ENCODE results near the gene COL8A2.
"Not testable (repeated sequence)": the region's sequence is repeated elsewhere in the genome, so short reads cannot be mapped to it uniquely, and the experiment has no call there.

COL8A2 gene

DNA sequence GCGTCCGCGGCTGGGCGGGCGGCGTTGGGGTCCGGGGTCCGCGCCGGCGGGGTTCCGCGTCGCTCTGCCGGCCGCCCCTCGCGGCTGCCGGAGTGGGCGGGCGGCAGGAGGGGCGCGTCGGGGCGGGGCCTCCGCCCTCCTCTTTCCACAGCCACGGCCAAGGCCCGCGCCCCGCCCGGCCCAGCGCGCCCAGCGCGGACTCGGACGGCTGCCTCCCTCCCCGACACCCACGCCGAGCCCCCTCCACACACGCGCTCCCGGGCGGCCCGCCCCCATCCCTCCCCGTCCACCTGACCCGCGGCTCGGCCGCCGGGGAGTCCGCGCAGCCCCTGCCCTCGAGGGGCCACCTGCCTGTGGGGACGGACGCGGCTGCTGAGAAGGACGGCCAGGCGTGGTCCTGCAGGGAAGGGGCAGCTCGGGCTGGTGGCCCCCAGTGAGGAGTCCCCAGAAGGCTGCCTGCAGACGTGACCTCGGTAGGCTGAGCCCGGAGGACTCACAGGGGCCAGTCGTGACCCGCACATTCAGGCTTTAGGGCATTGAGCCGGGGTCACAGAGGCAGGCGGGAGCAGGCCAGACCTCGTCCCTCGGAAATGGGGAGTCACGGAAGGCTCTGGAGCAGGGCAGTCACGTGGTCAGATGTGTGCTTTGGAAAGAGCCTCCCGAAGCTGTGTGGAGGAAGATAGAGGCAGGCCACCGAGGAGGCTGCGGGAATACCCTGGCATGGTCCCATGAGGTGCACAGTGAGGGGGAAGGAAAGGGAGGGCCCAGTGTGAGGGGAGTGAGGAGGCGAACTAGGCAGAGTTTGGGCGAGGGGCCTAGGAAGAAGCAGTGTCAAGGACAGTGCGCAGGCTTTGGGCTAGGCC lies at the start of gene COL8A2:
COL8A2 (minus strand) TSS at position 94 of the 863 bp plus-strand sequence. CDS start 24,980 bp downstream, outside the sequence.
- no peak for DNase-seq (ENCODE audit: low read depth)

DNA sequence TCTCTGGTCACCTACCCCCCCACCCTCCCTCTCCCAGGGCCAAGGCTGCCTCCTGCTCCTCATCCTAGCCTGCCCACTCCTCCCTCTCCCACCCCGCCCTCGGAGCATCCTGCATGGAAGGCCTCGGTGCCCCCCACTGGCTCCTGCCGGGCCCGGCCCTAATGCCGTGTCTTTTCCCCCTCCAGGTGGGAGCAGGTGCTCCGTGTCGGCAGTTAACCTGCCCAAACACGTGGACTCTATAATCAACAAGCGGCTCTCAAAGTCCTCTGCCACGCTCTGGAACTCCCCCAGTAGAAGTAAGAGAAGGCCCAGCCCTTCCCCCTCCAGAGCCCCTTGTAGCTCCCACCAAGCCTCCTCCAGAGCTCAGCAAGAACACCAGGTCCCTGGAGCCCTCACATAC lies 49.7 kb upstream of the COL8A2 start:
- DNase-seq (ENCODE audit: low read depth), result no peak

DNA sequence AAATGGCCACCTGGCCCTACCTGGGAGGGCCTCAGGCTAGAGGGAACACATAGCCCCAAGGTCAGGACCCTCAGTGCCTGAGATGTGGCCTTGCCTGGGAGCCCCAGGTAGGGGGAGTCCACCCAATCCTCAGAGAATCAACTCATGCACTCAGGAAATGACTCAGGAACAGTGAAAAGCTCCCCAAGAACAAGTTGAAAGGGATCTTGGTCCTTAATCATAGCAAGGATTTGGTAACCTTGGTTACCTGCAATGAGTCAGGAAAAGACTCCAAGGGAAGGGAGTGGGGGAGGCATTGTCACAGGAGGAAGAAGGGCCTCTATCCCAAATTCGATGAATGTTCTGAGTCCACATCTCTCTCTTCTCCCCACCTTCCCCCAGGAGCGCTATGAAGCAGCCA lies 48.0 kb upstream of the COL8A2 start:
- no peak for DNase-seq (ENCODE audit: low read depth)

GRCh38 chr1:36172017-36172747 lies 47.2 kb upstream of the COL8A2 start:
- no peak for DNase-seq (ENCODE audit: low read depth)

- no peak for DNase-seq (ENCODE audit: low read depth)
Observed at GRCh38 chr1:36170643-36171412, 45.8 kb upstream of the COL8A2 start.

DNA sequence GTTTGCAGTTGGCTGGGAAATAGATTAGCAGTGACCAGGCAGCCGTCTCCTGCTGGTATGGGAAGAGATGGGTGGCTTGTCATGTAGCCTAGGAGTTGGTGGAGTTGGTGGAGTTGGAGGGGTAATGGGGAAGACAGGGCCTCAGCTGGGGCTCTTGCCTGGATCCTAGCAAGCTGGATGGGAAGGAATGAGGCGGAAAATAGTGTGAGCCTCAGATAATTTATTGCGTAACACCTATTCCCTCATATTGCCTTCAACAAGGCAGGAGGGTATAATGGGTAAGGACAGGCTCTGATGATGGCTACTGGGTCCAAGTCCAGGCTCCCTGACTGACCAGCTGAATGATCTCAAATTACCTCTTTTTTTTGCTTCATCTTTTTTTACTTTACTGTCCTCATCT lies 43.5 kb upstream of the COL8A2 start:
- no peak for DNase-seq (ENCODE audit: low read depth)

DNA sequence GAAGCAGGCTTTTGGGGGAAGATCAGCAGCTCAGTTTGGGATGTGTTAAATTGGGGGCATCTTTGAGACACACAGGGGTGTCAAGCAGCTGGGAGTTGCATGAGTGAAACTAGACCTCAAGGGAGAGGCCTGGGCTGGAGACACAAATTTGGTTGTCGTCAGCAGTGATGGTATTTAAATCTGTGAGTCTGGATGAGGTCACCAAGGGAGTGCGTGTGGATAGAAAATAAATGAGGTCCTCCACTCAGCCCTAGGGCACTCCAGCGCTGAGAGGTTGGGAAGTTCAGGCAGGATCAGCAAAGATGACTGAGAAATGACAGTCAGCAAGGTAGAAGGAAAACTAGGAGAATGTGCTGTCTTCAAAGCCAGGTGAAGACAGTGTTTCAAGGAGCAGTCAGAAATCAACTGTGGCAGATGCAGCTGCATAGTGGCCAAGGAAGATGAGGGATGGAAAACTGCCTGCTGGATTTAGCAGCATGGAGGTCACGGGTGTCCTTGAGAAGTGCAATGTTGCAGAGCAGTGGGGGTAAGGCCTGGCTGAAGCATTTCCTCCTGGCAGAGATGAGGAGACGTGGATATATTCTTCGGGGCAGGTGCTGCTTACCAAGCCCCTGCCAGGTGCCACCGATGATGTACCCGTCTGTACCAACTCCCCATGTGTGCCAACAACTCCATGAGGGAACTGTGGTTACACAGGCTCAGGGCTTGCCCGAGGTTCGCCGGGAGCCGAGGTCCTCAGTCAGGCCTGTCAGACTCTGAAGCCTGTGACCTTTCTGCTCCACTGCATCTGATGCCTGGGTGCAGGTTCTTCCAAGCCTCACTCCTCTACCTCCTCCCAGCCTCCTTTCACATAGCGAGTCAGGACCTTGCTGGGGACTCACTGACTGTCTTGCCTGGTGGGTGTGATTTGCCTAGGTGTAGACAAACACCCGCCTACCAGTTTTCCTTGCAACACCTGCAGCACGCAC lies 42.2 kb upstream of the COL8A2 start:
- no peak for DNase-seq (ENCODE audit: low read depth)

DNA sequence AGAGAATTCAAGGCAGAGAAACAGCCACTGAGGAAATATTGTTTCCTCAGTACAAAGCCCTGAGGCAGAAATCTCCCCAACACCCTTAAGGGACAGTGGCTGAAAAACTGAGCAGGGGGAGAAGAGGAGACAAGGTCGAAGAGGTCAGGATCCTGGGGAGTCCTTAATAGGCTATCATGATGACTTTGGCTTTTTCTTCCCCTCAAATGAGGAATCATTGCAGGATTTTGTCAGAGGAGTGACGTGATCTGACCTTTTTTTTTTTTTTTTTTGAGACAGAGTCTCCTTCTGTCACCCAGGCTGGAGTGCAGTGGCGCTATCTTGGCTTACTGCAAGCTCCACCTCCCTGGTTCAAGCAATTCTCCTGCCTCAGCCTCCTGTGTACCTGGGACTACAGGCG lies 41.1 kb upstream of the COL8A2 start:
- no peak for DNase-seq (ENCODE audit: low read depth)

- no peak for DNase-seq (ENCODE audit: low read depth)
Observed at GRCh38 chr1:36165145-36165544, 40.1 kb upstream of the COL8A2 start.

DNA sequence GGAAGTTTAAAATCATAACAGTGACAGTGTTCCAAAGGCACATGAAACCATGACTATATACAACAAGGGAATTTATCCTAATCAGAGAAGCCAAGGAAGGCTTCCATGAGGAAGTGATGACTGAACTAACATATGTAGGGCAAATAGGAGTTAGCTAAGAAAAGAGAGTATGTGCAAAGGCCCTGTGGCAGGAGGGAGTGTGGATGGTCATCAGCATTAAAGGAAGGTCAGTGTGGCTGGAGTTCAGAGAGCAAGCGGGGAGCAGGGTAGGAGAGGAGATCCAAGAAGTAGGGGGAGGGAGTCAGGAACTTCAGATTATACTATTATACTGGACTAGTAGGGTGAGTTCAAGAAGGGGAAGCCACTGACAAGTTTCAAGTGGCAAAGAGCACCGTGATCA lies 39.3 kb upstream of the COL8A2 start:
- no peak for DNase-seq (ENCODE audit: low read depth)

GRCh38 chr1:36163426-36163825 lies 38.4 kb upstream of the COL8A2 start:
- no peak for DNase-seq (ENCODE audit: low read depth)

- no peak for DNase-seq (ENCODE audit: low read depth)
Observed at GRCh38 chr1:36162680-36163239, 37.7 kb upstream of the COL8A2 start.

DNA sequence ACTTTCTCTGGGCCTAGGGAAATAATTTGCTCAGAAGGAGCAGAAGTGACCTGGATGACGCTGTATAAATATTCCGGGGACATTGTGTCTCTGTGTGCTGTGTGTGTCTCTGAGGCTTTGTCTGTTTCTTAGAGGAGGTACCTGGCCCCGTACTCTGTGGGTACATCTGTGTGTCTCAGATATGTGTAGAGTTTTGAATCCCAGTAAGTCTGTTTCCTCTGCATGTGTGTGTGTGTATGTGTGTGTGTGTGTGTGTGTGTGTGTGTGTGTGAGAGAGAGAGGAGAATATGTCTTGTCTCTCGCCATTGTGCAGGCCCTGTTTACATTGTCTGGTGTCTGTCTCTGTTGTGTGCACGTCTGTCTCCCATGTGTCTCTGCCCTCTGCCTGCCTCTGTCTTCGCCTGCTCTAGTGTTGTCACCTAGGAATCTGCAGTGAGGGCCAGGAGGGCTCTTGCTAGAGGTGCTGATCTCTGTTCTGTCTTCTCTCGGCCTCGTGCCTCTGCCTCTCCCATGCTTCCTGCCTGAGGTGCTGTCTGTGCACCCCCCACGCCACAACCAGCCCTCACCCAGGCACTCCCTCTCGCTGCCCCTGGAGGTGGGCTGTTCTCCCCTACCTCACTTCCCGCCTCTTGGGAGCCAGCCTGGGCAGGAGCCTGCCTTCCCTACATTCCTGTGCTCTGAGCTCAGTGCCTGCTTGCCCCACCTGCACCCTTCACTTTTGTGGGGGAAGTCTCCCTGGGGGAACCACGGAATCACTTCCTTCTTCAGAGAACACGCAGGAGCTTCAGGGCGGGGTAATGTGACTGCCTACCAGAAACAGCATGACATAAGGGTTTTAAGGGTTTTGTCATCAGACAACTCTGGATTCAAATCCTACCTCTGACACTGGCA lies 36.9 kb upstream of the COL8A2 start:
- DNase-seq (ENCODE audit: low read depth), result no peak

- DNase-seq (ENCODE audit: low read depth), result no peak
Observed at GRCh38 chr1:36160949-36161485, 36.0 kb upstream of the COL8A2 start.

DNA sequence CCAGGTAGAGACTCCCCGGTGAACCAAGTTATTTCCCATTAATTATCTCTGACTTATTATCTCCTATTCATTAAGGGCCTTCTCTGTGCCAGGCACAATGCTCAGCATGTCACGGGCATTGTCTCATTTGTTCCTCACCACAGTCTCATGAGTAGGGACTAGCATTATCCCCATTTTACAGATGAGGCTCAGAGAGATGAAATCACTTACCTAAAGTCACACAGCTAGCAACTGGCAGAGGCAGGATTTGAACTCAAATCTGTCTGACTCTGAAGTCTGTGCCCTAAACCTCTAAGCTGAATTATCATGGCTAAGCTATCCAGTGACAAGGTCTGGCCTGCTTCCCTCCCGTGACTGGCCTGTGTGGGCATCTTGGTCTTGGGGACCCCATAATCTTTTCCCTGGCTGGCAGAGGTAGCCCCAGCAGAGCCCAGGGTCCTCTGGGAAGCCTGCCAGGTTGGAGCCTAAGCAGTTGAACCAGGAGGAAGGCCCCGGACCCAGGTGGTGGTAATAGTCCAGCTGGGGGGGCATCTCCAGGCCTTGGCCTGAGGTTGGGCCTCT lies 35.4 kb upstream of the COL8A2 start:
- no peak for DNase-seq (ENCODE audit: low read depth)

DNA sequence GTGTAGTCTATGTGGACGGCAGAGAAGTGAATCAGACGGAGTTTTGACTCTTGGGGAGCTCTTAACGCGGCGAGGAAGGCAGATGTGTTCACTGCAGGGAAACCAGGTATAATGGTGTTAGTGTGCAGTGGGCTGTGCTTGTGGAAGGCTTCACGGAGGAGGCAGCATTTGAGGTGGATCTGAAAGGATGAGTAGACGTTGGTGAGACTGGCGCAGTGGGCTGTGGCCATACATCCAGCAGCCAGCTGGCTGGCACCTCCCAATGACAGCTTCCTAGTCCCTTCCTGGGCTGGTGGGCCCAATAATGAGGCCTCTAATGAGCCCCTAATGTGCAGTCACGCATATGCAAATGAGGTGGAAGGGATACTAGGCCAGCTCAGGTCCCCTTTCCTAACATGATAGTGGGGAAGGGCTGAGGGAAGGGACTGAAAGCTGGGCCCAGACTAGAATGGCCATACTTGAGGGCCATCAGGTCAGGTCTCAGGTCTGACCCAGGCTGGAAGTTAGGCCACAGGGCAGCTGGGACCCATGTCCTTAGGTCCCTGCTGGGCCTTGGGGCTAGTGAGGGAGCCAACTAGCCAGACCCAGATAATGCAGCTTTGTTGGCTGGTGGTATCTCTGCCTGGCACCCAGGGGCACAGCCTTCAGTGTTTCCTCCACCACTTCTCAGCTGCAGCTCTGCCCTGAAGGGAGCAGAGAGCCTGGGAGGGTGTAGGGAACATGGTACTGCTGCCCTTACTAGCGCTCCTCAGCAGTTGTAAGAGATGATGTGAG lies 34.8 kb upstream of the COL8A2 start:
- DNase-seq (ENCODE audit: low read depth), result no peak

- not testable (repeated sequence) for DNase-seq (ENCODE audit: low read depth)
Observed at GRCh38 chr1:36158827-36159252, 33.8 kb upstream of the COL8A2 start.

- DNase-seq (ENCODE audit: low read depth), result no peak
Observed at GRCh38 chr1:36157973-36158826, 33.2 kb upstream of the COL8A2 start.

Measured in CMK (cell line).